ENCODE measurements around the gene CFAP20DC. TPM values are rescaled to one million over a fixed set of nuclear protein-coding genes. Genes with fewer than 3 reads are reported as not detected.

The CFAP20DC gene
- total and polyA plus RNA-seq, 12 donors: 0.13 to 0.25 (median 0.14) TPM; not detected in 8

GRCh38 chr3:59065240-59065639 lies 15.4 kb upstream of the CFAP20DC start:
- Histone ChIP-seq H3K36me3 (no peaks in the 10 kb centered on the region), H3K9me3 (peaks cover 0 to 10% (median 0%) of the 10 kb centered on the region in 11 donors), H3K27me3 (no peaks in the 10 kb centered on the region), H3K4me3 (no peak overlapping the region), H3K4me1 (no peaks in the 10 kb centered on the region), H3K27ac (no peak overlapping the region)
- 63 to 73% methylated on average over 7 of the region's 7 CpGs for WGBS, 2 donors
- TF ChIP-seq, protein P1, sequence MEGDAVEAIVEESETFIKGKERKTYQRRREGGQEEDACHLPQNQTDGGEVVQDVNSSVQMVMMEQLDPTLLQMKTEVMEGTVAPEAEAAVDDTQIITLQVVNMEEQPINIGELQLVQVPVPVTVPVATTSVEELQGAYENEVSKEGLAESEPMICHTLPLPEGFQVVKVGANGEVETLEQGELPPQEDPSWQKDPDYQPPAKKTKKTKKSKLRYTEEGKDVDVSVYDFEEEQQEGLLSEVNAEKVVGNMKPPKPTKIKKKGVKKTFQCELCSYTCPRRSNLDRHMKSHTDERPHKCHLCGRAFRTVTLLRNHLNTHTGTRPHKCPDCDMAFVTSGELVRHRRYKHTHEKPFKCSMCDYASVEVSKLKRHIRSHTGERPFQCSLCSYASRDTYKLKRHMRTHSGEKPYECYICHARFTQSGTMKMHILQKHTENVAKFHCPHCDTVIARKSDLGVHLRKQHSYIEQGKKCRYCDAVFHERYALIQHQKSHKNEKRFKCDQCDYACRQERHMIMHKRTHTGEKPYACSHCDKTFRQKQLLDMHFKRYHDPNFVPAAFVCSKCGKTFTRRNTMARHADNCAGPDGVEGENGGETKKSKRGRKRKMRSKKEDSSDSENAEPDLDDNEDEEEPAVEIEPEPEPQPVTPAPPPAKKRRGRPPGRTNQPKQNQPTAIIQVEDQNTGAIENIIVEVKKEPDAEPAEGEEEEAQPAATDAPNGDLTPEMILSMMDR (IDR thresholded peaks at IDR 0.05): no peak
- DNase-seq (no peak), ATAC-seq (no peak)
- intact Hi-C loops (cut with DNase I): no loop called here

DNA sequence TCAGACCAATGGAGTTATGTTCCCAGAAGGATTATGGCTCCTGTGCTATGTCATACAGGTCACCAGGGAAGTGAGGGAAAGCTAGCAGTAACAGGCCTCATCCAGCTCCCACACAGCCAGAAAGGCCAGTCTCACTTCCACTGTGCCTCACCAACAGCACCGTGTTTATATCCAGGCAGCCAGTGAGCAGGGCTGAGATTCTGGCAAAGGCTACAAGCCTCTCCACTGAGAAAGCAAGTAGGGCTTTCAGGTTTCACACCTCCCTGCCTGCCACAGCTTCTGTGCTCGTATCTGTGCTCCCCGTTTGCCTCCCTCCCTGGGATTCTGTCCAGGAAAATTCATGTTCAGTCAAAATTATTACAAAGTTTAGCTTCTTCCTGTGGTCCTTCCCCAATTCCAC lies 14.9 kb upstream of the CFAP20DC start:
- Histone ChIP-seq H3K36me3 (no peaks in the 10 kb centered on the region), H3K27me3 (no peaks in the 10 kb centered on the region), H3K9me3 (peaks cover 0 to 10% (median 0%) of the 10 kb centered on the region in 11 donors), H3K4me3 (no peak overlapping the region), H3K4me1 (no peaks in the 10 kb centered on the region), H3K27ac (no peak overlapping the region)
- TF ChIP-seq, protein P1 (IDR thresholded peaks at IDR 0.05): no peak
- no peak for DNase-seq
- intact Hi-C loops (cut with DNase I): no loop called here
- no peak for ATAC-seq
- WGBS, 2 donors: 45 to 50% methylated on average over 3 of the region's 3 CpGs

- no peaks in the 10 kb centered on the region for H3K4me1 ChIP-seq
- peaks cover 0 to 10% (median 0%) of the 10 kb centered on the region in 11 donors for H3K9me3 ChIP-seq
- WGBS, 2 donors: 81 to 90% methylated on average over 2 of the region's 2 CpGs
- intact Hi-C loops (cut with DNase I): no loop called here
- H3K27me3 ChIP-seq: no peaks in the 10 kb centered on the region
- H3K27ac ChIP-seq: no peak overlapping the region
- TF ChIP-seq, protein P1 (IDR thresholded peaks at IDR 0.05): no peak
- DNase-seq (no peak), ATAC-seq (no peak)
- H3K4me3 ChIP-seq: no peak overlapping the region
- H3K36me3 ChIP-seq: no peaks in the 10 kb centered on the region
Measured at GRCh38 chr3:59064276-59064675, 14.5 kb upstream of the CFAP20DC start.

DNA sequence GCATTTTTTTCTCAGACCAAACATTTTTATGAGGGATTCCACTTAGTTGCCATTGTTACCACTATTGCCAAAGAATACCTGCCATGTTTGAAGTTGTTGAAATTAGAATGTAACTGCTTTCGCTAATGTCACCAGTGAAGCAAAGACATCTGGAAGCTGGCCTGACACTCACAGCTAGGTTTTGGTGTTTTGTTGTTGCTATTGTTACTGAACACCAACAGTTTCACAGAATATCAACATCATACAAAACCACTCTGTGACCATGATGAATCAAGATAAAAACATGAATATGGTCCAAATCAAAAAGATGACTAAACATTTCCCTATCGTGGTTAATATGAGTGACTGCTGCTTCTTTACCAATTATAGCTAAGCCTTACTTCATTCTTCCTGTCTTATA lies 6.9 kb upstream of the CFAP20DC start:
- no peaks in the 10 kb centered on the region for H3K36me3 ChIP-seq
- H3K27me3 ChIP-seq: no peaks in the 10 kb centered on the region
- WGBS, 2 donors: 82 to 91% methylated on average over 2 of the region's 2 CpGs
- TF ChIP-seq, protein P1 (IDR thresholded peaks at IDR 0.05): no peak
- no peak overlapping the region for H3K4me3 ChIP-seq
- no peaks in the 10 kb centered on the region for H3K4me1 ChIP-seq
- H3K9me3 ChIP-seq: no peaks in the 10 kb centered on the region
- H3K27ac ChIP-seq: no peak overlapping the region
- ATAC-seq: no peak
- DNase-seq: no peak
- intact Hi-C loops (cut with DNase I): loop anchor here in 6 of 10 donors (5.0 to 10.0 kb wide), 3 partner anchors 232 to 414 kb away; no protein-coding TSS in a partner anchor

Data from heart right ventricle (tissue), 16 donors.